ENCODE data around the gene SIGLEC9.

Gene SIGLEC9

DNA sequence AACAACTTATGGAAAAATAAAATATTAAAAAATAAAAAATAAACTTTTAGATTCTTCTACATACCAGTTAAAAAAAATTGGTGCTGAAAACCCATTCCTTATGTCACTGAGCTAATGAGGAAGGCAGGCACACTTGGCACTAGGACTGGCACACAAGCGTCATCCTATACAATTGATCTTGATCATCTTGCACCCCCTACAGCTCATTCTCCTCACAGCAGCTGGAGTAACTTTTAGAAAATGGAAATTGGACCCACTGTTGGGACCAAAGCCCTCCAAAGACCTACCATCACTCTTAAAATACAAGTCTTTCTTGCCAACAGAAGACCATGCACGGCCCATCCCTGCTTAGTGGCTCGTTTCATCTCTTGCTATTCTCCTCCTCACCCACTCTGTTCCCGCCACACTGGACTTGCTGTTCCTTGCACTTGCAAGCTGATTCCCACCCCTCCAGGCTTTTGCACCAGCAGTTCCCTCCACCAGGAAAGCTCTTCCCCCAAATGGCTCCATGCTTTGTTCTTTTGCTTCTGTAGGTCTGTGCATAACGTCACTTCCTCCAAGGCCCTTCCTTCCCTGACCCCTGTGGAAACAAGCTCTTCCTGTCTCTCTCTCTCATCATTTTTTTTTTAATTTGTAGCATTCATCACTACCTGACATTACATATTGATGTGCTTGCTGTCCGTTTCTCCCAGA, 28.1 kb upstream of the SIGLEC9 start:
- no peak for DNase-seq

DNA sequence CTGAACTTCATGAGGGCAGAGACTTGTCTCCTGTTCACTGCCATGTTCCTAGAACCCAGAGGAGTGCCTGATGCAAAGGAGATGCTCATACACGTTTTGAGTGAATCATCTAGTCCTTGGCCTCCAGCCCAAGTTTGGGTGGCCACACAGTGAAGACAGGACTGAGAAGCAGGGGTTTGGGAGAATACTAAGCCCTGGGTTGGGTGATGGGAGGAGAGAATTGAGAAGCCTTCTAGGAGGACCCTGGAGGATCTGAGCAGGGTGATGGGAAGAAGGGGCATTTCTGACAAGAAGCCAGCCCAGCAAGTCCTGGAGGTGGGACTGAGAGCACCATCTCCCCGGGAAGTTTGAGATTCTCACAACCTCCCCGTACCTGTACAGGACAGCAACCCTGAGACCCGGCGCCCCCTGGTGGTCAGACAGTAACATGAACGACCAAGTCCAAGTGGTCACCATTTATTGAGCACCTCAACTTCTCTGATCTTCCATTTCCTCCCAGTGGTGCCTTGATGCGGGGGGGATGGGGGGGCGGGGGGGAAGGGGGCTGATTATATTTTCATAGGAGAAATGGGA, 27.5 kb upstream of the SIGLEC9 start:
- peak in 24 of 56 donors; percentile 1 to 68 (median 24) for DNase-seq

GRCh38 chr19:51097796-51098195, 26.9 kb upstream of the SIGLEC9 start:
- DNase-seq = no peak

- DNase-seq = no peak
These were observed 26.2 kb upstream of the SIGLEC9 start for GRCh38 chr19:51098365-51099046.

DNA sequence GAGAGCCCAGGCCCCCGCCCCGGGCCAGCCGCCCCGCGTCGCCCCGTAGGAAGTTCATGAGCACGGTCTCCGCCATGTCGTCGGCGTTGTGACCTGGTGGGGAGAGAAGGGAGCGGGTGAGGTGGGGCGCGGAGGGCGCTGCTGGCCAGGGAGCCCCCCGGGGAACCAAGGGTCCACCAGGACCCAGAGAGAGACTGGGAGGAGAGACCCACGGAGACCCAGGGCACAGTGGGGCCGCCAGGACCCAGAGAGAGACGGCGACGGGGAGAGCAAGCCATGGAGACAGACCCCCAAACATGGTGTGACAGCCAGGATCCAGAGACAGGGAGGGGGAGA, 25.7 kb upstream of the SIGLEC9 start:
- DNase-seq = no peak

DNA sequence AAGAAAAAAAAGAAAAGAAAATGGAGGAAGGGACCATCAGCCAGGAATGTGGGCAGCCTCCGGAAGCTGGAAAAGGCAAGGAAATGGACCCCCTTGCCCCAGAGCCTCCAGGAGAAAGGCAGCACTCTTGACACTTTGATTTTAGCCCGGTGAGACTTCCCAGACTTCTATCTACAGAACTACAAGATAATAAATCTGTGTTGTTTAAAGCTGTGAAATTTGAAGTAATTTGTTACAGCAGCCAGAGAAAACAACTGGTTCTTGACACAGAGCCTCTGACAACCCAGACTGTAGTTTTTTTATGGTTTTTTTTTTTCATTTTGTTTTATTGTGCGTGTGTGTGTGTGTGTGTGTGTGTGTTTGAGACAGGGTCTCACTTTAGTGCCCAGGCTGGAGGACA, 24.1 kb upstream of the SIGLEC9 start:
- DNase-seq = no peak

DNA sequence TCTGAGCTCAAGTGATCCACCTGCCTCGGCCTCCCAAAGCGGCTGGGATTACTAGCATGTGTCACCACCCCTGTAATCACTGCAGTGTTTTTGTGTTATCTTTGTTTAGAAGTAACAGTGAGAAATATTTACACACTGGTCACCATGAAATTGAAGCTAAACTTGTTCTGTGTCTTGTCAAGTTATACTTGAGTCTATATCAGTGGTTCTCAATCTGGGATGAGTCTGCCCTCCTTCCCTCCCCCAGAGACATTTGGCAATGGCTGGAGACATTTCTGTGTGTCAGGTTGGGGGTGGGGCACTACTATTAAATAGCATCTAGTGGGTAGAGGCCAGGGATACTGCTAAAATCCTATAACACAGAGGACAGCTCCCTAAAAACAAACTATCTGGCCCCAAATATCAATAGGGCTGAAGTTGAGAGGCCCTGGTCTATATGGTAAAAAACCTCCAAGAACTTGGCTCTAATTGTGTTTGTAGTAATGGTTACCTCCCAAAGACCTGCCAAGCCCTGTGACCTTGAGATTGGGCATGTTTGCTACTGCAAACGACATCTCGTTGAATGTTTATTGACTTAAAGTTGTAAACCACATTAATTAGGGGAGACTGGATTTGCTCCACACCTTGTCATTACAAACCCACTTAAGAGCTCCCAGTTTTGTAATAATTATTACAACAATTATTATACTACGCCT, 23.4 kb upstream of the SIGLEC9 start:
- DNase-seq = no peak

GRCh38 chr19:51102991-51103390, 21.7 kb upstream of the SIGLEC9 start:
- DNase-seq = no peak

- DNase-seq = no peak
These were observed 20.8 kb upstream of the SIGLEC9 start for GRCh38 chr19:51103926-51104341.

- DNase-seq = peak in 2 of 56 donors; percentile 37 to 49
These were observed 17.2 kb upstream of the SIGLEC9 start for GRCh38 chr19:51107406-51108065.

GRCh38 chr19:51108066-51108804, 16.5 kb upstream of the SIGLEC9 start, which contains the start of gene CTU1:
Gene CTU1 (minus strand): TSS chr19:51108409. CDS start chr19:51104569, 3,840 bp downstream.
- peak; percentile 88 to 99 (median 98) for DNase-seq

- peak in 13 of 56 donors; percentile 64 to 93 (median 82) for DNase-seq
These were observed 15.9 kb upstream of the SIGLEC9 start for GRCh38 chr19:51108805-51109146.

DNA sequence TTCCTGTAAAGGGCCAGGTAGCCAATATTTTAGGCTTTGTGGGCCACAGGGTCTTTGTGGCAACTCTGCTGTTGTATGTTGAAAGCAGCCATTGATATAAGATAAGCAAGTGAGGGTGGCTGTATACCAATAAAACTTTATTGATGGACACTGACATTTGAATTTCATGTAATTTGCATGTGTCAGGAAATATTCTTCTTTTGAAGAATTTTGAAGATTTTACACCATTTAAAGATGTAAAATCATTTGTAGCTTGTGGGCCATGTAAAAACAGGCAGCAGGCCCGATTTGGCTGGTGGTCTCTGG, 14.1 kb upstream of the SIGLEC9 start:
- DNase-seq = no peak

- no peak for DNase-seq
These were observed 13.1 kb upstream of the SIGLEC9 start for GRCh38 chr19:51111606-51112005.

- no peak for DNase-seq
These were observed 10.5 kb upstream of the SIGLEC9 start for GRCh38 chr19:51114087-51114729.

- DNase-seq = no peak
These were observed 7.9 kb upstream of the SIGLEC9 start for GRCh38 chr19:51116736-51117286.

GRCh38 chr19:51119101-51119500, 5.6 kb upstream of the SIGLEC9 start:
- no peak for DNase-seq

DNA sequence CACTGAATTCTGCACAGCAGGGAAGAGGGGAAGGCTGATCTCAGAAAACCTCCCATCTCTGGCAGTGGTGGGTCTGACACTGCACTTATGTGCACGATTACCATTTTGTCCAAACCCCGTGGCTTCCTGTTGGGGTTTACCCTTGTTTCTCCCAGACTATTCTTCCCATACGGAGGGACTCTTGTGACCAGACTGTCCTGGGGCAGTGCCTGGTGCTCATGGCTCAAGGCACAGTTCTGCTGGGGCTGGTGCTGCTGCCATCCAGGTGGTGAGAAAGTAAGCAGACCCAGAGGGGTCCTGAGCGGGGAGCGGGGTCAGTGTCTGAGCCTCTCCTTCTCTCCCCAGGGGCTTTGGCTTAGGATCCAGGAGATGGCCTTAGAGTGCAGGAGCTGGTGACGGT, 5.1 kb upstream of the SIGLEC9 start:
- DNase-seq = no peak

DNA sequence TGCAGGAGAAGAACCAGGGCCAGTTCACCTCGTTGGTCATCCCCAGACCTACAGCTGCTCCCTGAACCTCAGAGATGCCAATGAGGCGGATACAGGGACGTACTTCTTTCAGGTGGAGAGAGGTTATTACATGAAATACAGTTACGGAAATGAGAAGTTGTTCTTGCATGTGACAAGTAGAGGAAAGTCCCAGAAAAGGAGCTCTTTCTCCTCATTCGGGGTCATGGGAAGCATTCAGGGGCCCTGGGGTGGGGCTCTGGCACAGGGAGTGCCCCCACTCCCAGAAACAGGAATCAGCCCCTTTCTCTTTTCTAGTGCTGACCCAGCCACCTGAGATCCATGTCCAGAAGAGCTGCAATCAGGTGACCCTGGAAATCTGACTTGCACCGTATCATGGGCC, 4.5 kb upstream of the SIGLEC9 start:
- no peak for DNase-seq

DNA sequence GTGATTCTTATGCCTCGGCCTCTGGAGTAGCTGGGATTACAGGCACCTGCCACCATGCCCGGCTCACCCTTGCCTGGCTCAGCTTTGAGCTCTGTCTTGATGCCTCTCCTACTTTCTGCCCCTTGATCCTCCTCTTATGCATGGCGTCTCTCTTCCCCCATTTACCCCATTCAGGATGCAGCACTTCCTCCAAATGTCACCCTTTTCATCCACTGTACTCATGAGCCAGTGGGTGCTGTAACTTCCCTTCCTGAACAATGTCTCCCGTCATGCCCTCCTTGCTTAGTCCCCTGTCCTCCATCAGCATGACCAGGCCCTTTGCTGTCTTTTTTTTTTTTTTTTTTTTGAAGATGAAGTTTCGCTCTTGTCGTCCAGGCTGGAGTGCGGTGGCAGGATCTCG, 3.4 kb upstream of the SIGLEC9 start:
- DNase-seq = no peak
